RPMI8226 (cell line): ENCODE measurements around the gene BANF1.

ENCODE experiments used
- DNase-seq: peaks from one replicate; pipeline ENCODE4 v3.0.0-alpha.2; 2015

Gene BANF1

DNA sequence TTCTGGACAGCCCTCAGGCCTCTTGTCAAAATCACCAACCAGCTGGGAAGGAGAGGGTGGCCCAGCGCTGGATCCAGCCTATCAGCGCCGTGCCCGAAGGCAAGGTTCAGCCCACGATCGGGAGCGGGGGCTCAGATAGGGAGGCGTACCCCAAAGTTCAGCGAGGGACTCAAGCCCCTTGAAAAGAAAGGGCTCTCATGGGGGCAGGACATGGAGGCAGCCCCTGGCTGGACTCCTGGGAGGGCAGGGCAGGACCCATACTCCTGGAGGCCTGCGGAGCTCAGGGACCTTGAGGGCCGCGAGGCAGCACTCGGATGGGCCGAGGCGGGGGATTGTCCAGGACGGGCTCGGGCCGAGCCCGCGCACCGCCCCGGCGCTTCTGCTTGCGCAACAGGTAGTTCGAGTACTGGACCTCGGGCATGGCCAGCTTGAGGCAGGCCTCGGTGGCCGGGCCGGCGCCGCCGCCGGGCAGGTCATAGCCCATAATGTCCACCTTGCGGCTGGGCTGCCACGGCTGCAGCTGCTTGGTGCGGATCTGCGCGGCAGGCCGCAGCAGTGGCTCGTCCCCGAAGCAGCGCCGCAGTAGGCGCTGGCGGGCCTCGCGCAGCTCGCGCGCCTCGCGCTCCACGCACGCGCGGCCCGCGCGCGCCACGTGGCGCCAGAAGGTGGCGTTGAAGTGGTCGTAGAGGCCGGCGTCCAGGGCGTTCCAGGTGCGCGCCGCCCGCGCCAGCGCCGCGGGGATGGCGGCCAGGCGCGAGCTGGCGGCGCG is 40.1 kb downstream of the BANF1 start:
- DNase-seq: no peak

DNA sequence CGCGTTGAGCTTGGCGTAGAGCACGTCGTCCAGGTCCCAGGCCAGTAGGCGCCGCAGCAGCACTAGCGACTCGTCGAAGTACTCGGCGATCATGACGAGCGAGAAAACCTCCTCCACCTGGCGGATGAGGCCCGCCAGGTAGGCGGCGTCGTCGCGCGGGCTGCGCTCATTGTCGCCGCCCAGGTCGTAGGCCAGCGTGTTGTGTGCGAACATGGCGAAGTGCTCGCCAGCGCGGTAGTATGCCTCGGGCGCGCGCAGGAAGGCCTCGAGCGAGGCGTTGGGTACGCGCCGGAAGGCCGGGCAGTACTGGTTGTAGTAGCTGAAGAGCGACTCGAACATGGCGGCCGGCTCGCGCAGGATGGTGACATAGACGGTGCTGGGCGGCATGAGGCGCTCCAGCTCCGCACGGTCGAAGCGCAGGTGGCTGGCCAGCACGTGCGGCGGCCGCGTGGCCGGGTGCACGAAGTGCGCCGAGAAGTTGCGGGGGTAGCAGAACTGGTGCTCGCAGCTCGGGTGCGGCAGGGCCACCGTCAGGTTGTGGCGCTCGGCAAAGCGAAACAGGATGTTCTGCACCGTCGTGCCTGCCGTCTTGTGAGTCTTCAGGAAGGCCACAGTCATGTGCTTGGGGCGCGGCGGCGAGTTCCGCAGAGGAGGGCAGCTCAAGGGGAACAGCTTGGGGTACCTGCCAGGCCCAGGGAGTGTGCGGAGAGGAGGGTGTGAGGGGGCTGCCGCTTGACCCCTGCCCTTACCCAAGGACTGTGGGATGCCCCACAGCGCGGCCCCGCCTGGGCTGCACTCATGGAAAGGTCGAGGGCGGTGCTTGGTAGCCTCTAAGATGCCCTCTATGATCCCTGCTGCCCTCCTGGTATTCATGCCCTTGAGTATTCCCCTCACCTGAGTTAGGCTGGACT is 40.9 kb downstream of the BANF1 start:
- DNase-seq: no peak

- DNase-seq: no peak
Observed at GRCh38 chr11:66044757-66045156, 42.5 kb downstream of the BANF1 start.

- peak; percentile 96 for DNase-seq
Observed at GRCh38 chr11:66045177-66045639, 42.9 kb downstream of the BANF1 start.

DNA sequence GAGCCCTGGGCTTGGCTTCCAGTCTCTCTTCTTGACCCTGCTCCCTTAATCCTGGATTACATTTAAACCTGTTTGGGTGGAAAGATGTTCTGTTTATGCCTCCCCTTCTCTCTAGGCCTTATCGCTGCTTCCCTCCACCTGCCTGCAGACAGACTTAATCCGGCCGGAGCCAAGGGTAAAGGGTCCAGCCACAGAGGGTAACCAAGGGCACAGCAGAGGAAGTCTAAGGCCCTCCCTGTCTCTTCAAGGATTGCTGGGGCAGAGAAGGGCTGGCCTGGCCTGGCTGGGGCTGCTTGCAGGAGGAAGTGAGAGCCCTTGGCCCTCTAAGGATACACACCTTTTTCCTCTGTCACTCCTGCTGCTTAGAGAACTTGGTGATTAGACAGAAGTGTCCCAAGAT is 44.6 kb downstream of the BANF1 start:
- DNase-seq: peak; percentile 50

- no peak for DNase-seq
Observed at GRCh38 chr11:66047541-66048365, 45.5 kb downstream of the BANF1 start.

GRCh38 chr11:66048547-66049323 is 46.4 kb downstream of the BANF1 start, which contains the start of gene GAL3ST3:
TSS of gene GAL3ST3 (minus strand) at chr11:66049161. CDS start at chr11:66045415, 3,746 bp downstream.
- DNase-seq: no peak

GRCh38 chr11:66050581-66051231 is 48.4 kb downstream of the BANF1 start:
- no peak for DNase-seq

DNA sequence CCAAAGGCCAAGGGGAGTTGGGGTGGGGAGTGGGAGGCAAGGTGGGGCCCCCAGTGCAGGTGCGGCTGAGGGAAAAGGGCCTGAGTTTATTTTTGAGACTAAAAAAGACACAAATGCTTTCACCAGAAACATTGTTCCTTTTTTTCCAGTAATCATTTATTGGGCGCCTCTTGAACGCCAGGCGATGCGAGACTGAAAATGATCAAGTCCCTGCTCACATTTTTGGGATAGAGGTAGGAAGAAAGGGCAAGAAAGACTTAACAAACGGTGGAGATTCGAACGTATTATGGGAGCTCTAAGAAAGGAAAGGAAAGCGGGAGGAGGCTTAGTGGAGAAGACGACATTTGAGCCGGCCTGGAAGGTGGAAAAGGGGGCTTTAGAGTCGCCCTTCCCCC is 49.1 kb downstream of the BANF1 start:
- DNase-seq: peak; percentile 30

DNA sequence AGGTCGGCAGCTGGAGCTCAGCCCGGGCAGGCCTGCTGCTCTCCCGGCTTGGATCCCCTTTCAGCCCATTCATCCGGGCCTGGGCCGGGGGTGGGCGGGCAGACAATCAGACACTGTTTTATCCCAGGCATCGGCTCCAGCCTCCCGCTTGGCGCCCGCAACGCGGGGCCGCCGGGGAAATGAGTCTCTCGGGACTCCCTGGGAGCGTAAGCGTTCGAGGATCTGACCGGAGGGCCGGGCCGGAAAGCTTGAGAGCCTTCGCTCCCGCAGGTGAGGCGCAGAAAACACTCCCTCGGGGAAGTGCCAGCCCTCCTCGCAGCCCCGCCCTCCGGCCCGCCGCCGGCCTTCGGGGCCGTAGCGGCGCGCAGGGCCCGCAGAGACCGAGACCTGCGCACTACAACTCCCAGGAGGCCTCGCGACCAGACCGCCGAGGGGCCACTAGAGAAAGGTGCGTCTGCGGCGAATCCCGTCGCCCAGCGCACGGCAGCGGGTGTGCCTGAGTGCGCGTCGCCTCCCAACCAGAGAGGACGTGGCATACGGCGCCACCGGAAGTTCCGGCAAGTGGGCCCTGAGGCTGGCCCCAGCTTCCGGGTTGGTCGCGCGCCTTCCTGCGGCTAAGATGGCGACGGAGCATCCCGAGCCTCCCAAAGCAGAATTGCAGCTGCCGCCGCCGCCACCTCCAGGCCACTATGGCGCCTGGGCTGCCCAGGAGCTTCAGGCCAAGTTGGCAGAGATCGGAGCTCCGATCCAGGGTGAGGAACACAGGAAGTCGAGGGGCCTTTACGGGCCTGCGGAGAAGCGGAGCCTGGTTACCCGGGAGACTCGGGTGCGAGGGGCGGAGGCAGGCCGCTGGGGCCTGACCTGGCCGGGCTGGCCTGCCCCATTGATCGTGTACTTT is 49.7 kb downstream of the BANF1 start, which contains the start of gene SF3B2:
Gene SF3B2 (plus strand): TSS at position 599 of the 898 bp plus-strand sequence. CDS start 21 bp downstream, at position 620.
- DNase-seq: peak; percentile 100

DNA sequence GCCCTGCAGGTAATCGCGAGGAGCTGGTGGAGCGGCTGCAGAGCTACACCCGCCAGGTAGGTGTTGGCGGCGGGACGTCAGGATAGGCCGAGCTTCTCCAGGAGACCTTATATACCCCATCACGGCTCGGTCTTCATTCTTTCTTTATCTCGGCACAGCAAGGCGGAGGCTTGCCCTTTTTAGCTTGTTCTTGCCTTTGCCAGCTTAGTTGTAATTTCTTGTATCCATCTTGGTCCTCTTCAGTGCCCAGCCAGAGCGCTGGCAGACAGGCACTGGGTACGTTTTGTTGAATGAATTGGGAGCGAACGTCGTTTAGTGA is 50.3 kb downstream of the BANF1 start:
- no peak for DNase-seq
